NB4 (cell line): ENCODE results near the gene CTRB1.

Source experiments
- MAX ChIP-seq: IDR thresholded peaks from 2 replicates; pipeline ENCODE4 v1.6.1; 2011; ENCODE audit warnings: low read depth, low read length
- POLR2A ChIP-seq: IDR thresholded peaks from 2 replicates; pipeline ENCODE4 v1.6.1; 2011; ENCODE audit warnings: mild to moderate bottlenecking; ENCODE audit not compliant: insufficient read length; ENCODE audit errors: extremely low read depth
- TF ChIP-seq, protein P1 (sequence below): IDR thresholded peaks from one replicate; pipeline ENCODE4 v1.5.1; 2012; ENCODE audit warnings: low read depth, low read length

- TF ChIP-seq, protein P1, sequence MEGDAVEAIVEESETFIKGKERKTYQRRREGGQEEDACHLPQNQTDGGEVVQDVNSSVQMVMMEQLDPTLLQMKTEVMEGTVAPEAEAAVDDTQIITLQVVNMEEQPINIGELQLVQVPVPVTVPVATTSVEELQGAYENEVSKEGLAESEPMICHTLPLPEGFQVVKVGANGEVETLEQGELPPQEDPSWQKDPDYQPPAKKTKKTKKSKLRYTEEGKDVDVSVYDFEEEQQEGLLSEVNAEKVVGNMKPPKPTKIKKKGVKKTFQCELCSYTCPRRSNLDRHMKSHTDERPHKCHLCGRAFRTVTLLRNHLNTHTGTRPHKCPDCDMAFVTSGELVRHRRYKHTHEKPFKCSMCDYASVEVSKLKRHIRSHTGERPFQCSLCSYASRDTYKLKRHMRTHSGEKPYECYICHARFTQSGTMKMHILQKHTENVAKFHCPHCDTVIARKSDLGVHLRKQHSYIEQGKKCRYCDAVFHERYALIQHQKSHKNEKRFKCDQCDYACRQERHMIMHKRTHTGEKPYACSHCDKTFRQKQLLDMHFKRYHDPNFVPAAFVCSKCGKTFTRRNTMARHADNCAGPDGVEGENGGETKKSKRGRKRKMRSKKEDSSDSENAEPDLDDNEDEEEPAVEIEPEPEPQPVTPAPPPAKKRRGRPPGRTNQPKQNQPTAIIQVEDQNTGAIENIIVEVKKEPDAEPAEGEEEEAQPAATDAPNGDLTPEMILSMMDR: no peak
- TF ChIP-seq POLR2A: no peak
- TF ChIP-seq MAX: no peak
Measured at GRCh38 chr16:75235721-75236193, 17.0 kb downstream of the CTRB1 start.
